ENCODE results near the gene CTAG2.

DNA sequence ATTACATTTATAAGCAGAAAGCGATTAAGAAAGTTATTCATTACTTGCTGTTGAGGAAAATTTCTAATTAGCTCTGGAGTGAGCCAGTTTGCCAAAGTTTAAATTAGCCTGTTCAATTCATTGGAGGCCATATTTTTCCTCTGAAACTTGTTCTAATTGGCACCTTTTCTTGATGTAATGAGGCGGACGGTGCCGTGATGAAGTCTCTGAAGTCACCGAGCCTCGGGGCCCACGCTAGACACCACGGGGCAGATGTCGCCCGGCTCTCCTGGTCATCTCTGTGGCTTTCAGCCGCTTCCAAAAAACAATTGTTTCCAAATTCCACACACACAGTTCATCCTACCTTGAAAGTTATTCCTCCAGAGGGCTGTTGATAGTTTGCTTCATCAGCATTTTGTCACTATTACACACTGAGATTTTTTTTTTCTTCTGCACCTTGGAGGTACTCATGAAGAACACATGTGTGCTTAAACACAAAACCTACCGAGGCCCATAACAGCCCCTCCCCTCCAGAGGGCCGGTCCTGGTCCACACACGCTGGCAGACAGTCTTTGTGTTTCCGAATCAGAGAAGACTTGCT is 3.9 kb upstream of the CTAG2 start:
- no peak for TF ChIP-seq LEF1 (IDR thresholded peaks at IDR 0.05; ENCODE audit: borderline replicate concordance)
- TF ChIP-seq BHLHE40 (IDR thresholded peaks at IDR 0.05; ENCODE audit: borderline replicate concordance): no peak
- TF ChIP-seq ZNF384 (IDR thresholded peaks at IDR 0.05): no peak
- no peak for TF ChIP-seq FOXK2 (IDR thresholded peaks at IDR 0.05)
- no peak for TF ChIP-seq TARDBP (IDR thresholded peaks at IDR 0.05)
- no peak for TF ChIP-seq FOXA1 (IDR thresholded peaks at IDR 0.05)
- no peak for TF ChIP-seq SP1 (IDR thresholded peaks at IDR 0.05)
- no peak for TF ChIP-seq ELF4 (IDR thresholded peaks at IDR 0.05)
- TF ChIP-seq NFRKB (IDR thresholded peaks at IDR 0.05): no peak
